A549 (cell line): Measurements from ENCODE around the gene ARVCF. TPM values are rescaled to one million over a fixed set of nuclear protein-coding genes. Genes with fewer than 3 reads are reported as not detected.

ENCODE experiments used
- ATAC-seq, 2 experiments: fragments of 200-7000 bp in 1 of 2; fragments of >200 bp in 1 of 2; cut with Nextera tagmentation in 1 of 2; cut with Tn5 transposase in 1 of 2; 3 replicates each; pipeline versions ENCODE4 v1.8.0 to v1.9.1; 2018 to 2020; ENCODE audit warnings: mild to moderate bottlenecking in 1 of 2, moderate library complexity in 1 of 2
- CTCF ChIA-PET: fragments of 300-600 bp; sonication (Branson Sonifier 250); formaldehyde crosslinking; extraction: SDS; loops from one replicate; lab custom pipeline; 2021; ENCODE audit warnings: antibody characterized with exemption, inconsistent platforms; lab: Yijun Ruan, JAX
- POLR2A ChIA-PET: fragments of 350-600 bp; formaldehyde crosslinking; extraction: SDS; loops from one replicate; lab custom pipeline; 2021; ENCODE audit warnings: antibody characterized with exemption, inconsistent platforms; lab: Yijun Ruan, JAX
- DNase-seq, 2 experiments: peaks; one replicate each; pipeline versions ENCODE4 v3.0.0 to v3.0.0-alpha.2; 2011 to 2016; ENCODE audit warnings: low read depth in 1 of 2, low spot score in 1 of 2
- FAIRE-seq: peaks from 2 replicates; lab custom pipeline; 2011; peaks lifted over from hg19 to GRCh38; lab: Jason Lieb, UNC
- H3K27ac ChIP-seq, 2 experiments: fragments of >200 bp; sonication (Bioruptor Twin); formaldehyde crosslinking; 3 replicates each; pipeline ENCODE4 v1.5.1; 2016 to 2017
- H3K4me1 ChIP-seq: fragments of >200 bp; sonication (Bioruptor Twin); formaldehyde crosslinking; 3 replicates; pipeline ENCODE4 v1.6.1; 2016
- H3K4me2 ChIP-seq: fragments of >200 bp; sonication (Bioruptor Twin); formaldehyde crosslinking; 3 replicates; pipeline ENCODE4 v1.6.1; 2016
- H3K4me3 ChIP-seq: fragments of >200 bp; sonication (Bioruptor Twin); formaldehyde crosslinking; 3 replicates; pipeline ENCODE4 v1.5.1; 2016
- H3K9me3 ChIP-seq: fragments of >200 bp; sonication (Bioruptor Twin); formaldehyde crosslinking; 3 replicates; pipeline ENCODE4 v1.6.1; 2016
- CBX2 ChIP-seq: fragments of 200-600 bp; sonication (generic); IDR thresholded peaks from 2 replicates; pipeline ENCODE4 v1.6.1; 2016; ENCODE audit warnings: low read depth, mild to moderate bottlenecking, borderline replicate concordance
- CHD2 ChIP-seq: fragments of 150-350 bp; IDR thresholded peaks from 2 replicates; pipeline ENCODE4 v1.6.1; 2014; ENCODE audit warnings: low read length; ENCODE audit not compliant: partially characterized antibody
- ELK1 ChIP-seq: fragments of 150-350 bp; IDR thresholded peaks from 2 replicates; pipeline ENCODE4 v1.6.1; 2014; ENCODE audit warnings: low read depth, mild to moderate bottlenecking, low read length
- HDAC2 ChIP-seq: fragments of 200-600 bp; sonication (generic); IDR thresholded peaks from 2 replicates; pipeline ENCODE4 v1.6.1; 2016
- JUN ChIP-seq, 2 experiments: fragments of >200 bp; sonication (Bioruptor Twin); formaldehyde crosslinking; IDR thresholded peaks; 2 replicates in 1 of 2; 3 replicates in 1 of 2; pipeline ENCODE4 v1.6.1; 2016 to 2017
- KDM5A ChIP-seq: fragments of 200-600 bp; sonication (generic); IDR thresholded peaks from 2 replicates; pipeline ENCODE4 v1.6.1; 2016; ENCODE audit warnings: antibody characterized with exemption, mild to moderate bottlenecking
- SMC3 ChIP-seq: fragments of >200 bp; sonication (Bioruptor Twin); formaldehyde crosslinking; IDR thresholded peaks from 3 replicates; pipeline ENCODE4 v1.6.1; 2018; ENCODE audit warnings: inconsistent platforms
- ZFP36 ChIP-seq: fragments of 450-650 bp; IDR thresholded peaks from 2 replicates; pipeline ENCODE4 v1.6.1; 2014; ENCODE audit warnings: borderline replicate concordance; ENCODE audit not compliant: partially characterized antibody
- WGBS: methylation state at CpG from one replicate; pipeline ENCODE4 v1.1.6; 2017; ENCODE audit errors: missing lambda C conversion rate; 5-methylcytosine and 5-hydroxymethylcytosine counted together
- polyA plus RNA-seq, 4 experiments: library from polyadenylated mRNA; depleted of rRNA in 3 of 4; stranded (reverse); fragments of >200 nt; fragmentation: RNase III in 1 of 4; extraction: RNeasy Plus Mini Kit Qiagen cat#74134 plus additional on column Dnase treatment in 1 of 4; gene quantifications; 2 replicates in 3 of 4; 3 replicates in 1 of 4; pipeline ENCODE4 v1.2.3, GENCODE V29; 2011 to 2017
- small RNA-seq, 6 experiments: library from RNA; depleted of rRNA; stranded (forward); fragments of <200 nt; gene quantifications; one replicate each; pipeline ENCODE3, GENCODE V24; 2012

The ARVCF gene
- polyA plus RNA-seq, 2 of the 4 experiments (the other 2 are of a cell fraction) = 0.81 to 2.1 TPM

GRCh38 chr22:19921544-19922081 lies 95.0 kb downstream of the ARVCF start:
- DNase-seq (no peak), ATAC-seq (no peak), FAIRE-seq (no peak)
- no peak overlapping the region for H3K27ac ChIP-seq
- CTCF ChIA-PET = interaction anchor here (0.7 to 1.7 kb wide), 3 partner anchors 12 to 191 kb away, joined by 3 to 6 read pairs (median 5); no protein-coding TSS in a partner anchor
- WGBS = 60% methylated on average over 3 of the region's 3 CpGs
- no peak overlapping the region for H3K4me2 ChIP-seq
- H3K4me3 ChIP-seq = no peak overlapping the region
- no peaks in the 10 kb centered on the region for H3K9me3 ChIP-seq
- TF ChIP-seq CHD2 = no peak
- TF ChIP-seq ZFP36 = no peak
- no peak for TF ChIP-seq SMC3
- no peak for TF ChIP-seq ELK1
- TF ChIP-seq JUN (IDR thresholded peaks at IDR 0.05) = no peak
- TF ChIP-seq CBX2 = no peak
- TF ChIP-seq HDAC2 = no peak
- no peak for TF ChIP-seq KDM5A
- POLR2A ChIA-PET = no interaction called here
- no peaks in the 10 kb centered on the region for H3K4me1 ChIP-seq

Small RNA genes lying within 50 kb of the gene (small RNA-seq; reads per million reads assigned to genes)
- 42.2 to 1,732 (median 1,189) reads per million in 6 experiments for gene MIR185

Other genes starting within 250 kb of the ARVCF start
- 1.6 and 1.8 TPM in 2 replicates for gene GNB1L, start 161.9 kb downstream of the ARVCF start, polyA plus RNA-seq (2011; rRNA removed)
- 8.2 to 10.3 TPM (median 8.9 TPM) in 3 replicates for gene GNB1L, start 161.9 kb downstream of the ARVCF start, polyA plus RNA-seq (2017; fragmentation: RNase III; extraction: RNeasy Plus Mini Kit Qiagen cat#74134 plus additional on column Dnase treatment)
- 4.4 and 4.5 TPM in 2 replicates for gene RTL10, start 161.9 kb downstream of the ARVCF start, polyA plus RNA-seq (2011; rRNA removed)
- gene RTL10, start 161.9 kb downstream of the ARVCF start, polyA plus RNA-seq (2017; fragmentation: RNase III; extraction: RNeasy Plus Mini Kit Qiagen cat#74134 plus additional on column Dnase treatment) = 5.1 to 5.3 TPM (median 5.1 TPM) in 3 replicates
- 69.5 and 72.3 TPM in 2 replicates for gene COMT, start 75.1 kb downstream of the ARVCF start, polyA plus RNA-seq (2011; rRNA removed)
- 113 to 135 TPM (median 125 TPM) in 3 replicates for gene COMT, start 75.1 kb downstream of the ARVCF start, polyA plus RNA-seq (2017; fragmentation: RNase III; extraction: RNeasy Plus Mini Kit Qiagen cat#74134 plus additional on column Dnase treatment)
- gene TXNRD2, start 75.0 kb downstream of the ARVCF start, polyA plus RNA-seq (2011; rRNA removed) = 15.5 and 16.3 TPM in 2 replicates
- gene TXNRD2, start 75.0 kb downstream of the ARVCF start, polyA plus RNA-seq (2017; fragmentation: RNase III; extraction: RNeasy Plus Mini Kit Qiagen cat#74134 plus additional on column Dnase treatment) = 25.6 to 29.3 TPM (median 25.6 TPM) in 3 replicates
- 13.2 and 15.0 TPM in 2 replicates for gene TANGO2, start 4.3 kb upstream of the ARVCF start, polyA plus RNA-seq (2011; rRNA removed)
- gene TANGO2, start 4.3 kb upstream of the ARVCF start, polyA plus RNA-seq (2017; fragmentation: RNase III; extraction: RNeasy Plus Mini Kit Qiagen cat#74134 plus additional on column Dnase treatment) = 13.5 to 14.1 TPM (median 13.8 TPM) in 3 replicates
- 18.1 and 18.7 TPM in 2 replicates for gene DGCR8, start 63.4 kb upstream of the ARVCF start, polyA plus RNA-seq (2011; rRNA removed)
- gene DGCR8, start 63.4 kb upstream of the ARVCF start, polyA plus RNA-seq (2017; fragmentation: RNase III; extraction: RNeasy Plus Mini Kit Qiagen cat#74134 plus additional on column Dnase treatment) = 20.6 to 22.1 TPM (median 21.3 TPM) in 3 replicates
- gene RANBP1, start 99.3 kb upstream of the ARVCF start, polyA plus RNA-seq (2011; rRNA removed) = 197 and 239 TPM in 2 replicates
- 325 to 369 TPM (median 338 TPM) in 3 replicates for gene RANBP1, start 99.3 kb upstream of the ARVCF start, polyA plus RNA-seq (2017; fragmentation: RNase III; extraction: RNeasy Plus Mini Kit Qiagen cat#74134 plus additional on column Dnase treatment)
- 11.6 and 12.3 TPM in 2 replicates for gene TRMT2A, start 100.4 kb upstream of the ARVCF start, polyA plus RNA-seq (2011; rRNA removed)
- gene TRMT2A, start 100.4 kb upstream of the ARVCF start, polyA plus RNA-seq (2017; fragmentation: RNase III; extraction: RNeasy Plus Mini Kit Qiagen cat#74134 plus additional on column Dnase treatment) = 24.1 to 28.8 TPM (median 26.8 TPM) in 3 replicates
- gene ZDHHC8, start 115.0 kb upstream of the ARVCF start, polyA plus RNA-seq (2011; rRNA removed) = 5.3 and 7.2 TPM in 2 replicates
- 24.2 to 29.0 TPM (median 28.1 TPM) in 3 replicates for gene ZDHHC8, start 115.0 kb upstream of the ARVCF start, polyA plus RNA-seq (2017; fragmentation: RNase III; extraction: RNeasy Plus Mini Kit Qiagen cat#74134 plus additional on column Dnase treatment)
- gene CCDC188, start 134.2 kb upstream of the ARVCF start, polyA plus RNA-seq (2011; rRNA removed) = not detected in 2 replicates
- not detected in 3 replicates for gene CCDC188, start 134.2 kb upstream of the ARVCF start, polyA plus RNA-seq (2017; fragmentation: RNase III; extraction: RNeasy Plus Mini Kit Qiagen cat#74134 plus additional on column Dnase treatment)